ENCODE measurements around the gene LMBRD1. TPM values are rescaled to one million over a fixed set of nuclear protein-coding genes. Genes with fewer than 3 reads are reported as not detected.

The LMBRD1 gene
- total RNA-seq, 2 donors from 2014 or later = 17.5 to 23.1 TPM

GRCh38 chr6:69630767-69631166 is 166.0 kb downstream of the LMBRD1 start:
- H3K9me3 Mint-ChIP-seq = no peaks in the 10 kb centered on the region
- ATAC-seq = no peak
- H3K27ac Mint-ChIP-seq = no peak overlapping the region
- no peak for DNase-seq (ENCODE audit: low spot score in 2 of 2)
- no peaks in the 10 kb centered on the region for H3K36me3 Mint-ChIP-seq

DNA sequence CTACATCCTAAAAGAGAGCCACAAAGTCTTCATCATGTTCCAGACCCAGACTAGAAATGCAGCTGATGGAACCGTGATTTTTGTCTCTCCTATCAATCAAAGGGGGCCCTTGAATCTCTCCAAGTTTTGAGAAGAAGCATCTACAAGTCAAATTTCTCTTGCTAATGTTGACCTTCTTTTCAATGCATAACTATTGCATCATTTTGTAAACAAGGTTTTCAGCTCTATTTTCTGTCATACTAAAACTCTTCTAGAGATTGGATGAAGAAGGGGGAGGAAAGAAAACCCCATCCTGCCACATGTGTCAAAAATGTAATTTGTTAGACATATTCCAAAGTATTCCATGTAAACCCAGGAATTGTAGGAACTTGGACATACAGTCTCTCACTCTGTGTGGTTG is 169.2 kb downstream of the LMBRD1 start:
- ATAC-seq = no peak
- Mint-ChIP-seq H3K9me3 (no peaks in the 10 kb centered on the region), H3K36me3 (no peaks in the 10 kb centered on the region), H3K27ac (no peak overlapping the region)
- no peak for DNase-seq (ENCODE audit: low spot score in 2 of 2)

DNA sequence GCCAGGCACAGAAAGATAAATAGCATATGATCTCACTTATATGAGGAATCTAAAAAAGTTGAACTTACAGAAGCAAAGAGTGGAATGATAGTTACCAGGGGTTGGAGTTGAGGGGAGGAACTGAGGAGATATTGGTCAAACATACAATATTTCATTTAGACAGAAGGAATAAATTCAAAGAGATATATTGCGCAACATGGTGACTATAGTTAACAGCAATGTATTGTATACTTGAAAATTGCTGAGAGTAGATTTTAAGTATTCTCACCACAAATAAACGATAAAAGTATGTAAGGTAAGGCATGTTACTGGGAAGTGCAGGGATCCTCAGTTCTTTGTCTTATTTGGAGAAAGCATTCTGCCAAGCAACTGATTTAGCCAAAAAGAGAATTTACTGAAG is 171.9 kb downstream of the LMBRD1 start:
- H3K9me3 Mint-ChIP-seq = no peaks in the 10 kb centered on the region

More for the DNA sequence above, 171.9 kb downstream of the LMBRD1 start:
- no peak overlapping the region for H3K27ac Mint-ChIP-seq
- DNase-seq (ENCODE audit: low spot score in 2 of 2) = no peak
- ATAC-seq = no peak
- H3K36me3 Mint-ChIP-seq = no peaks in the 10 kb centered on the region

Other genes with a start within 250 kb of the LMBRD1 start
- under 1 TPM; 0.05 to 0.10 TPM for gene COL19A1, start 69.5 kb upstream of the LMBRD1 start, total RNA-seq